ENCODE data around the gene HEATR5A.
A peak's percentile ranks its signal among the peaks of the same experiment; 100 is the strongest.
"Not testable (repeated sequence)": the region's sequence is repeated elsewhere in the genome, so short reads cannot be mapped to it uniquely, and the experiment has no call there.

The HEATR5A gene

GRCh38 chr14:31320922-31321766 lies 99.2 kb downstream of the HEATR5A start:
- no peak for DNase-seq

- DNase-seq, result no peak
Measured at GRCh38 chr14:31320216-31320615, 100.1 kb downstream of the HEATR5A start.

GRCh38 chr14:31319701-31320100 lies 100.6 kb downstream of the HEATR5A start:
- no peak for DNase-seq

- no peak for DNase-seq
Measured at GRCh38 chr14:31312934-31313333, 107.4 kb downstream of the HEATR5A start.

- not testable (repeated sequence) for DNase-seq
Measured at GRCh38 chr14:31312370-31312769, 108.0 kb downstream of the HEATR5A start.

- no peak for DNase-seq
Measured at GRCh38 chr14:31307618-31308017, 112.7 kb downstream of the HEATR5A start.

- no peak for DNase-seq
Measured at GRCh38 chr14:31307198-31307597, 113.2 kb downstream of the HEATR5A start.

GRCh38 chr14:31303654-31304053 lies 116.7 kb downstream of the HEATR5A start:
- no peak for DNase-seq

- no peak for DNase-seq
Measured at GRCh38 chr14:31300883-31301282, 119.5 kb downstream of the HEATR5A start.

GRCh38 chr14:31300296-31300695 lies 120.1 kb downstream of the HEATR5A start:
- no peak for DNase-seq

- no peak for DNase-seq
Measured at GRCh38 chr14:31297701-31298344, 122.5 kb downstream of the HEATR5A start.

- no peak for DNase-seq
Measured at GRCh38 chr14:31297112-31297511, 123.2 kb downstream of the HEATR5A start.

GRCh38 chr14:31294746-31295405 lies 125.5 kb downstream of the HEATR5A start:
- DNase-seq, result no peak

- no peak for DNase-seq
Measured at GRCh38 chr14:31292937-31293616, 127.3 kb downstream of the HEATR5A start.

GRCh38 chr14:31291210-31291609 lies 129.1 kb downstream of the HEATR5A start:
- no peak for DNase-seq

GRCh38 chr14:31287294-31287972 lies 132.9 kb downstream of the HEATR5A start:
- DNase-seq, result no peak

GRCh38 chr14:31286456-31287293 lies 133.7 kb downstream of the HEATR5A start:
- peak; percentile 58 for DNase-seq

- DNase-seq, result no peak
Measured at GRCh38 chr14:31283578-31284252, 136.6 kb downstream of the HEATR5A start.

- DNase-seq, result no peak
Measured at GRCh38 chr14:31283153-31283552, 137.2 kb downstream of the HEATR5A start.

GRCh38 chr14:31280871-31281220 lies 139.5 kb downstream of the HEATR5A start:
- no peak for DNase-seq

Data from activated CD8-positive, alpha-beta memory T cell treated with anti-CD3 and anti-CD28 coated beads for 24 hours (primary cell).